K562 (cell line): ENCODE data around the gene C10orf53.

Source experiments
- ARNT ChIP-seq, 2 experiments: fragments of 450-650 bp; IDR thresholded peaks; 2 replicates each; pipeline ENCODE4 v1.6.1; 2016; ENCODE audit warnings: mild to moderate bottlenecking in 1 of 2
- ATF3 ChIP-seq, 2 experiments: fragments of 450-650 bp in 1 of 2; sonication (generic) in 1 of 2; formaldehyde crosslinking in 1 of 2; IDR thresholded peaks in 1 of 2; conservative IDR thresholded peaks in 1 of 2; 2 replicates each; pipeline versions ENCODE4 v1.6.1 to v1.8.1; 2016 to 2023; ENCODE audit warnings: mild to moderate bottlenecking in 2 of 2, moderate library complexity in 2 of 2, inconsistent platforms in 1 of 2, missing genetic modification reagents in 1 of 2
- BHLHE40 ChIP-seq: IDR thresholded peaks from 2 replicates; pipeline ENCODE4 v1.6.1; 2011; ENCODE audit warnings: low read length, improper control_type of control experiment
- HMG20A ChIP-seq: fragments of 450-650 bp; formaldehyde crosslinking; conservative IDR thresholded peaks from 2 replicates; pipeline ENCODE4 v1.4.0; 2020; ENCODE audit warnings: mild to moderate bottlenecking, mixed read lengths
- ID3 ChIP-seq, 2 experiments: fragments of 250-450 bp in 1 of 2; fragments of 450-650 bp in 1 of 2; sonication (Bioruptor Pico) in 1 of 2; IDR thresholded peaks; 2 replicates each; pipeline versions ENCODE4 v1.6.1 to v1.8.0; 2016 to 2021; ENCODE audit warnings: mild to moderate bottlenecking in 2 of 2, moderate library complexity in 2 of 2, missing compliant biosample characterization in 1 of 2, missing genetic modification characterization in 1 of 2
- MAFF ChIP-seq: IDR thresholded peaks from 2 replicates; pipeline ENCODE4 v1.6.1; 2012; ENCODE audit warnings: low read length, improper control_type of control experiment
- NR2C2 ChIP-seq, 2 experiments: fragments of 200-800 bp in 1 of 2; sonication (Bioruptor generic) in 1 of 2; sonication (generic) in 1 of 2; formaldehyde crosslinking in 1 of 2; IDR thresholded peaks; 2 replicates each; pipeline versions ENCODE4 v1.6.1 to v1.8.0; 2016 to 2022; ENCODE audit warnings: mild to moderate bottlenecking in 1 of 2, missing compliant biosample characterization in 1 of 2, missing genetic modification characterization in 1 of 2, missing genetic modification reagents in 1 of 2
- POLR2A ChIP-seq: fragments of 450-650 bp; conservative IDR thresholded peaks from 2 replicates; pipeline ENCODE4 v1.6.1; 2016
- POLR2AphosphoS2 ChIP-seq: IDR thresholded peaks from 2 replicates; pipeline ENCODE4 v1.6.1; 2012; ENCODE audit warnings: low read length, improper control_type of control experiment
- RAD21 ChIP-seq, 2 experiments: fragments of 250-450 bp in 1 of 2; fragments of 450-650 bp in 1 of 2; sonication (Bioruptor Pico) in 1 of 2; formaldehyde crosslinking in 1 of 2; IDR thresholded peaks in 1 of 2; conservative IDR thresholded peaks in 1 of 2; 2 replicates each; pipeline versions ENCODE4 v1.4.0 to v1.8.0; 2020 to 2022; ENCODE audit warnings: mild to moderate bottlenecking in 2 of 2, moderate library complexity in 1 of 2
- TAF1 ChIP-seq: IDR thresholded peaks from 2 replicates; pipeline ENCODE4 v1.6.1; 2011; ENCODE audit warnings: mild to moderate bottlenecking, low read length, moderate library complexity; ENCODE audit not compliant: insufficient read depth, control insufficient read depth, severe bottlenecking; ENCODE audit errors: extremely low read depth
- ZNF384 ChIP-seq: IDR thresholded peaks from 2 replicates; pipeline ENCODE4 v1.6.1; 2012; ENCODE audit warnings: low read depth, low read length, improper control_type of control experiment
- ZNF75A ChIP-seq: fragments of 450-650 bp; formaldehyde crosslinking; IDR thresholded peaks from 2 replicates; pipeline ENCODE4 v1.4.0; 2020; ENCODE audit warnings: mild to moderate bottlenecking

GRCh38 chr10:49643241-49644034 is 36.0 kb upstream of the C10orf53 start:
- TF ChIP-seq POLR2AphosphoS2 (no peak), BHLHE40 (no peak), HMG20A (CRISPR knock-in tag) (no peak), ARNT (IDR thresholded peaks at IDR 0.05) (no peak), TAF1 (no peak), POLR2A (no peak), MAFF (no peak), ATF3 (IDR thresholded peaks at IDR 0.05) (no peak), ATF3 (CRISPR knock-in tag; conservative IDR thresholded peaks at IDR 0.05) (no peak), ZNF75A (CRISPR knock-in tag) (no peak), RAD21 (CRISPR knock-in tag; conservative IDR thresholded peaks at IDR 0.05 in 1 of 2, IDR thresholded peaks at IDR 0.05 in 1 of 2) (no peak), ZNF384 (no peak), ID3 (CRISPR knock-in tag; IDR thresholded peaks at IDR 0.05) (no peak), ID3 (tag; IDR thresholded peaks at IDR 0.05) (no peak), NR2C2 (CRISPR knock-in tag; IDR thresholded peaks at IDR 0.05) (no peak), NR2C2 (tag; IDR thresholded peaks at IDR 0.05) (no peak)
